Endodermal cell (in vitro differentiated cells): Measurements from ENCODE around the gene FGF12. TPM values are rescaled to one million over a fixed set of nuclear protein-coding genes. Genes with fewer than 3 reads are reported as not detected.

ENCODE experiments used
- DNase-seq: peaks from one replicate; pipeline ENCODE4 v3.0.0-alpha.2; 2017
- H3K27ac ChIP-seq: 2 replicates; pipeline ENCODE4 v1.5.1; 2013; ENCODE audit warnings: mild to moderate bottlenecking, low read depth, low read length, moderate library complexity
- H3K27me3 ChIP-seq: 2 replicates; pipeline ENCODE4 v1.6.1; 2013; ENCODE audit warnings: mild to moderate bottlenecking, low read length, moderate library complexity; ENCODE audit not compliant: insufficient read depth, control insufficient read depth, poor library complexity, severe bottlenecking
- H3K36me3 ChIP-seq: 2 replicates; pipeline ENCODE4 v1.7.0; 2013; ENCODE audit warnings: mild to moderate bottlenecking, low read length, moderate library complexity; ENCODE audit not compliant: control insufficient read depth, insufficient read depth
- H3K4me1 ChIP-seq: one replicate; pipeline ENCODE4 v1.7.0; 2013; ENCODE audit warnings: low read length; ENCODE audit not compliant: control insufficient read depth, insufficient read depth
- H3K4me3 ChIP-seq: 2 replicates; pipeline ENCODE4 v1.5.1; 2013; ENCODE audit warnings: mild to moderate bottlenecking, low read length, moderate library complexity
- H3K9ac ChIP-seq: 2 replicates; pipeline ENCODE4 v1.6.1; 2013; ENCODE audit warnings: mild to moderate bottlenecking, low read length, moderate library complexity; ENCODE audit not compliant: poor library complexity, severe bottlenecking; ENCODE audit errors: extremely low read depth
- H3K9me3 ChIP-seq: 2 replicates; pipeline ENCODE4 v1.6.1; 2013; ENCODE audit warnings: mild to moderate bottlenecking, low read length, moderate library complexity; ENCODE audit not compliant: control insufficient read depth
- H3K27ac Mint-ChIP-seq: 2 replicates; pipeline ENCODE4 v1.8.0; 2020; ENCODE audit warnings: mixed read lengths
- H3K27me3 Mint-ChIP-seq: 2 replicates; pipeline ENCODE4 v1.8.0; 2021; ENCODE audit warnings: mild to moderate bottlenecking, mixed read lengths; ENCODE audit not compliant: insufficient read depth
- H3K36me3 Mint-ChIP-seq: 2 replicates; pipeline ENCODE4 v1.8.0; 2020; ENCODE audit warnings: low read depth, mixed read lengths
- H3K4me1 Mint-ChIP-seq: 2 replicates; pipeline ENCODE4 v1.8.0; 2020; ENCODE audit warnings: mixed read lengths
- H3K4me3 Mint-ChIP-seq: 2 replicates; pipeline ENCODE4 v1.8.0; 2020; ENCODE audit warnings: mild to moderate bottlenecking, moderate library complexity, mixed read lengths
- H3K9me3 Mint-ChIP-seq: 2 replicates; pipeline ENCODE4 v1.8.0; 2020; ENCODE audit warnings: mild to moderate bottlenecking, mixed read lengths
- WGBS, 2 experiments: methylation state at CpG; one replicate each; pipeline versions ENCODE4 v1.1.5 to v1.1.7; 2013; ENCODE audit warnings: missing lambda C conversion rate in 2 of 2, mixed read lengths in 1 of 2; ENCODE audit not compliant: insufficient coverage in 1 of 2, insufficient read length in 1 of 2; 5-methylcytosine and 5-hydroxymethylcytosine counted together
- total RNA-seq, 2 donors: library from RNA; stranded (reverse); fragmentation: NEBNext Ultra II Directional in 1 of 2; extraction: Animal tissue kit (Norgen Biotek cat#: 25700) in 1 of 2; gene quantifications; 2 replicates in 1 of 2; 3 replicates in 1 of 2; pipeline ENCODE4 v1.2.1, GENCODE V29; 2021
- TF ChIP-seq, protein P1 (sequence below): fragments of 200-600 bp; sonication (generic); conservative IDR thresholded peaks from 2 replicates; pipeline ENCODE4 v1.5.0; 2021; ENCODE audit warnings: antibody characterized with exemption, mild to moderate bottlenecking

The FGF12 gene
- total RNA-seq, 2 donors from 2014 or later = 22.9 to 25.2 TPM

DNA sequence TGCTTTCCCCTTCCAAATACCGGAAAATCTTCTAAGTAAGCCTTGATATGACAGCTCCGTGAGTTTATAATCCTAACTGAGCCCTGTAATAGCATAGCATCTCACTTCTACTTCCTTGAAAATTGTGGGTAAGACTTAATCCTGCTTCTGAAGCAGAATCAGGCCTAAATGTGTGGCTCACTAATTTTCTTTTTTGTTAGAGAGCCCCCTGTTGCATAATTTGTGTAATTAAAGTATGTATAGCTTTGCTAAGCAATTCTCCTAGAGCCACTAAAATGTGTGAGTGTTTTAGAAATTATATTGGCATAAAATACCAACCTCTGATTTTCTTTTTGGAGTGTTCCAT, 304.4 kb downstream of the FGF12 start:
- H3K27me3 ChIP-seq = no peaks in the 10 kb centered on the region
- whole genome bisulfite sequencing, 2 experiments = 77 to 92% methylated on average over 2 of the region's 2 CpGs
- no peaks in the 10 kb centered on the region for H3K36me3 Mint-ChIP-seq
- no peaks in the 10 kb centered on the region for H3K9me3 Mint-ChIP-seq
- TF ChIP-seq, protein P1, sequence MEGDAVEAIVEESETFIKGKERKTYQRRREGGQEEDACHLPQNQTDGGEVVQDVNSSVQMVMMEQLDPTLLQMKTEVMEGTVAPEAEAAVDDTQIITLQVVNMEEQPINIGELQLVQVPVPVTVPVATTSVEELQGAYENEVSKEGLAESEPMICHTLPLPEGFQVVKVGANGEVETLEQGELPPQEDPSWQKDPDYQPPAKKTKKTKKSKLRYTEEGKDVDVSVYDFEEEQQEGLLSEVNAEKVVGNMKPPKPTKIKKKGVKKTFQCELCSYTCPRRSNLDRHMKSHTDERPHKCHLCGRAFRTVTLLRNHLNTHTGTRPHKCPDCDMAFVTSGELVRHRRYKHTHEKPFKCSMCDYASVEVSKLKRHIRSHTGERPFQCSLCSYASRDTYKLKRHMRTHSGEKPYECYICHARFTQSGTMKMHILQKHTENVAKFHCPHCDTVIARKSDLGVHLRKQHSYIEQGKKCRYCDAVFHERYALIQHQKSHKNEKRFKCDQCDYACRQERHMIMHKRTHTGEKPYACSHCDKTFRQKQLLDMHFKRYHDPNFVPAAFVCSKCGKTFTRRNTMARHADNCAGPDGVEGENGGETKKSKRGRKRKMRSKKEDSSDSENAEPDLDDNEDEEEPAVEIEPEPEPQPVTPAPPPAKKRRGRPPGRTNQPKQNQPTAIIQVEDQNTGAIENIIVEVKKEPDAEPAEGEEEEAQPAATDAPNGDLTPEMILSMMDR = peak; percentile 70
- DNase-seq = no peak
- no peak overlapping the region for H3K4me3 ChIP-seq
- H3K9ac ChIP-seq = no peak overlapping the region
- H3K9me3 ChIP-seq = no peaks in the 10 kb centered on the region
- H3K36me3 ChIP-seq = no peaks in the 10 kb centered on the region
- H3K27me3 Mint-ChIP-seq = no peaks in the 10 kb centered on the region
- H3K27ac ChIP-seq = no peak overlapping the region
- H3K4me1 ChIP-seq = peaks cover 2% of the 10 kb centered on the region
- no peak overlapping the region for H3K27ac Mint-ChIP-seq
- peaks cover 15% of the 10 kb centered on the region for H3K4me1 Mint-ChIP-seq
- no peak overlapping the region for H3K4me3 Mint-ChIP-seq

DNA sequence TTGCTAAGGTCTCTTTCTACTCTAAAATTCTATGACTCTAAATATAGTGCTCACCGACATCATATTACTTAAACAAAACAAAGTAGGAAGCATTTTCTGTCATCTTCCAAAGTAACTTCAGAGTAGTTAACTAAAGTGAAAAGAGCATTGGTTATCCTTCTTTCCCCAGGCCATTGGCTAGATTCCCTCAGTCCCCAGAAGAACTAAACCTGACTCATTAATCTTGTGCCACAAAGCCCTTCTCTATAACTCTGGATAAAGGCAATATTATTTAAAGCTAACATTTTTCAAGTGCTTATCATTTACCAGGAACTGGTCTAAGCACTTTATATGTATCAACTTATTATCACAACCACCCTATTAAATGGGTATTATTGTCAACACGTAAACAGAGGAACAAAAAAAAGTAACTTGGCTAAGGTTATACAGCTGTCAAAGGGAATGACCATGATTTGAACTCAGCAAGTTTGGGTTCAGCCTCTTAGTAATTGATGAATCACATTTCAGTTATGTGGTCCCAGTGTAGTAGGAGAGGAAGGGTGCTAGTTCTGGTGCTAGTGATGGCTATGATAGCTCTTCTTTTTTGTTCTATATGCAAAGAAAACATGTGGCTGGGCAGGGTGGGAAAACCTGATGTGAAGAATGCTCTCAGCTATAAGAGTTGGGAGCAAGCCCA, 304.9 kb downstream of the FGF12 start:
- Histone ChIP-seq H3K27ac (no peak overlapping the region), H3K27me3 (no peaks in the 10 kb centered on the region), H3K9me3 (no peaks in the 10 kb centered on the region), H3K9ac (no peak overlapping the region), H3K36me3 (no peaks in the 10 kb centered on the region), H3K4me1 (peaks cover 6% of the 10 kb centered on the region), H3K4me3 (no peak overlapping the region)
- Mint-ChIP-seq H3K27me3 (no peaks in the 10 kb centered on the region), H3K27ac (no peak overlapping the region), H3K4me3 (no peak overlapping the region), H3K9me3 (no peaks in the 10 kb centered on the region), H3K4me1 (peaks cover 20% of the 10 kb centered on the region), H3K36me3 (no peaks in the 10 kb centered on the region)
- TF ChIP-seq, protein P1 = no peak
- WGBS, 2 experiments = 88 to 100% methylated on average over 1 to 2 of the region's 2 CpGs
- DNase-seq = no peak

DNA sequence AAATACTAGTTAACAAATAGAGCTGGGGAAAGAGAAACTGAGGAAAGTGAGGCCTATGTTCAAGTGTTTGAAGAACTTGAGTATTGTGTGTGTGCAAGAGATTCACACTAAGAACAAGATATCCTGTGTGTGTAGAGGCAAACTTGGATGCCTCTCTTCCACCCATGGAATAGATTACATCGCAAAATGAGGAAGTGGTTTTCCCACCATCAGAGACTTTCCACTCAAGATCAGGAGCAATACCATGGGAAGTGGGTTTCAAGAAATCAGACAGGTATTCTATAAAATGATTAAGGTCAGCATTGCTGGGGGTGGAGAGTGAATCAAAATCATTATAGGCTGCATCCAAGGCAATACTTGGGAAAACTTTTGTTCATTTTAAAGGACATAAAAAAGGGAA, 308.0 kb downstream of the FGF12 start:
- no peaks in the 10 kb centered on the region for H3K36me3 Mint-ChIP-seq
- H3K4me1 Mint-ChIP-seq = peaks cover 36% of the 10 kb centered on the region
- DNase-seq = no peak
- H3K9ac ChIP-seq = no peak overlapping the region
- H3K4me3 ChIP-seq = no peak overlapping the region
- TF ChIP-seq, protein P1 = no peak
- H3K9me3 ChIP-seq = no peaks in the 10 kb centered on the region
- WGBS, 2 experiments = 92% methylated on average over 1 of the region's 1 CpG; no CpG with 5 or more reads in 1 of the 2 experiments
- no peak overlapping the region for H3K27ac ChIP-seq
- no peaks in the 10 kb centered on the region for H3K27me3 Mint-ChIP-seq
- H3K9me3 Mint-ChIP-seq = no peaks in the 10 kb centered on the region
- peaks cover 6% of the 10 kb centered on the region for H3K4me1 ChIP-seq
- no peaks in the 10 kb centered on the region for H3K36me3 ChIP-seq
- H3K27me3 ChIP-seq = no peaks in the 10 kb centered on the region
- no peak overlapping the region for H3K4me3 Mint-ChIP-seq
- H3K27ac Mint-ChIP-seq = no peak overlapping the region
